GM19397 (cell line): ENCODE results near the gene PLAC9.

Source experiments
- ATAC-seq: cut with Tn5 transposase; IDR thresholded peaks from one replicate; pipeline ENCODE4 v1.9.1; 2021; ENCODE audit warnings: mild to moderate bottlenecking, moderate library complexity; ENCODE audit not compliant: unreplicated experiment

PLAC9 gene

DNA sequence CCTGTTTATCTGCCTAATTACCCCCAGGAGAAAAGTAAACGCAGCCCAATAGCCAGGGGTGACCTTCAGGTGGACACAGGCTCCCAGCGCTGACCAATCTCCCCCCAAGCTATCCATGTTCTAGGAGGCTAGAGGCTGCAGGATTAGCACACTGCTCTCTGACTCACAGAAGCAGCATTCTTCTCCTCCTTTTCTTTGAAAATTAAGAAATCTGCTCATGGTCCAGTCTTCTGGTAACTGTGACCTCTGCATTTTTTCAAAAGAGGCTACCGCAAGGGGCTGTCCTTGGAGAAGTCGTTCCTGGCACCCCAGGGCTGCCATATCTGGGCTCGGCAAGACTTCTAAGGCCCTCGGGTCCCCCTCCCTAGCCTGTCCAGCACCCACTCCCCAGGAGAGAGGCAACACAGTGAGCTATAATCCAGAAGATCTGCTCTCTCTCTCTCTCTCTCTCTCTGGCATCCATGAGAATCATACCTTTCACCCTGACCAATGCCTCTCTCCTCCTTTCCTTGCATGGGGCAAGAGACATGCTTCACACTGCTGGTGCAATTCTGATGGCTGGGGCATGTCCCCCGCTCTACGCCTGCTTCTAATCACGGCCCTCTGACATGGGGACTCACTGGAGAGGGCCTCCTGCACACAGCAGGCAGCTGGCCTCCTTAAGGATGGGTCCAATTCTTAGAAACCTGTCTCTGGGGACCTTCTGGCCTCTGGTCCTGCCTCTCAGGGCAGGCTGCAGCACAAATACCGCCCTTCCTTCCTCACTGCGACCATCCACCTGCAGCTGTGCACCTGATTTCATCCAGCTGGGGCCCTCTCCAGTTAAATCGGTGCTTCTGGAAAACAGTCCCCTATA, 45.5 kb downstream of the PLAC9 start:
- ATAC-seq, result no peak

DNA sequence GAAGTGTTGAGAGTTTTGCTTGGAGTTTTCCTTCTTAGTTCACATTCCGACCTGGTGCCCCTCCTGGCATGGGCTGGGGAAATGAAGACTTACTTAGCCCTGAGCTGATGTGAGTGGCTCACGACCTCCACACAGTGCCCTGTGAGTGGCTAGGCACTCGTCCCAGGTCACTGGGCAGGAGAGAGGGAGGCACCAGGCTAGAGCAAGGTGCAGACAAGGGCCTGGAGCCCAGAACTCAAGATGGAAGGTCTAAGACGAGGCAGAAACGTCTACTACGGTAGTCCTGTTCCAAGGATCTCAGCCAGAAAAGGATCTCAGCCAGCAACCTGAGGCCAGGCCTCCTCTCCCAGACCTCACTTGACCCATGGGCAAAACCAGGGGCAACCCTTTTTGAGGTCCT, 50.5 kb downstream of the PLAC9 start:
- ATAC-seq, result no peak

DNA sequence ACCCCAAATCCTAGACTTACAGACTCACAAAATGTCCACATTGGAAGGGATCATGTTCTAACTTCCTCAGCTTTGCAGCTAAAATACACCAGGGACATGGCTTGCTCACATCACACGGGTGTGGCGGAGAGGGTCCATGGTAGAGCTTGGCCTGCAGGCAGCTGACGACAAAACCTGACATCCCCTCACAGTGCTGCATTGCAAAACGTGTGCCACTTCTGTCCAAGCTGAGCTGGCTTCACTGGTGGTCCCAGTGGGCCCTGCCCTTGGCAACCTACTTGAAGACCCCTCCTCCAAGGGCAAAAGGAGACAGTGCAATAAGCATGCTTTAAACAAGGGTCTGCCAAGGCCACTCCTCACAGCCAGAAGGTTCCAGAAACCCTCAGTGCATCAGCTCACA, 50.9 kb downstream of the PLAC9 start:
- ATAC-seq, result no peak

DNA sequence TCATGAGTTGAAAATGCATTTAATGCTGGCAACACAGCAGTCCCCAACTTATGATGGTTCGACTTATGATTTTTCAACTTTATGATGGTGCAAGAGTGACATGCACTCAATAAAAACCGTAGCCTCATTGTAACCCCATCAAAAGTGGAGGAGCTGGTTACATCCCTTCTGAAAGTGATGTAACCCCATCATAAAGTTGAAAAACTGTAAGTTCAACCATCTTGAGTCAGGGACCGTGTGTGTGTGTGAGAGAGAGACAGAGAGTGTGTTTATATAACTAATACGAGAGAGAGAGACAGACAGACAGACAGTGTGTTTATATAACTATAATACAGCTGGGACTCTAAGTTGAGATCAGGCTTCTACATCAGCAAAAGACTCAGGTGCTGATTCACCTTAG, 51.8 kb downstream of the PLAC9 start:
- no peak for ATAC-seq

DNA sequence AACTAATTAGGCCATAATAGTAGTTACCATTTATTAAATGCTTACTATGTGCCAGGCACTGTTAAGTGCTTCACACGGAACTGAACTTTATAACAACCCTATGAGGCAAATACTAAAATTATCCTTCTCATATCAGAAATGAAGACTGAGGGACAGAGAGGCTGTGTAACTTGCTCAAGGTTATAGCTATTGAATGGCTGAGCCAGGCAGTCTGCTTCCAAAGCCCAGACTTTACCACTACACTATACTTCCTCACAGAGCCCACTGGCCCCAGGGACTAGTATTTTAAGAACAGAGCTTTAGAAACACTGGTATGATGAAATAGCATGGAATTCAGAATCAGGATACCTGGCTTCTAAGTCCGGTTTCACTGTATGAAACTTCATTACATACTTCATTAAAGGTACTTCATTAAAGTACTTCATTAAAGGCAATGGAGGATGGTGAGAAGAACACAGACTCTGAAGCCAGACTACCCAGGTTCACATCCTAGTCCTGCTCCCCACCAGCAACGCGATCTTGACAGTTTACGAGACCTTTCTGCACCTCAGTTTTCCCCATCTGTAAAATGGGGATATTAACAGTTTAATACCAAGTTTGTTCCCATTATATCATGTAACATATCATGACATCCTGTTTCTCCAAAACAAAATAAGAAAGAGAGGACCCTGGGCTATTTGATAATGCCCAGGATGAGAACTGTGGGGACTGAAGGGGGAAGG, 53.2 kb downstream of the PLAC9 start:
- ATAC-seq, result no peak

DNA sequence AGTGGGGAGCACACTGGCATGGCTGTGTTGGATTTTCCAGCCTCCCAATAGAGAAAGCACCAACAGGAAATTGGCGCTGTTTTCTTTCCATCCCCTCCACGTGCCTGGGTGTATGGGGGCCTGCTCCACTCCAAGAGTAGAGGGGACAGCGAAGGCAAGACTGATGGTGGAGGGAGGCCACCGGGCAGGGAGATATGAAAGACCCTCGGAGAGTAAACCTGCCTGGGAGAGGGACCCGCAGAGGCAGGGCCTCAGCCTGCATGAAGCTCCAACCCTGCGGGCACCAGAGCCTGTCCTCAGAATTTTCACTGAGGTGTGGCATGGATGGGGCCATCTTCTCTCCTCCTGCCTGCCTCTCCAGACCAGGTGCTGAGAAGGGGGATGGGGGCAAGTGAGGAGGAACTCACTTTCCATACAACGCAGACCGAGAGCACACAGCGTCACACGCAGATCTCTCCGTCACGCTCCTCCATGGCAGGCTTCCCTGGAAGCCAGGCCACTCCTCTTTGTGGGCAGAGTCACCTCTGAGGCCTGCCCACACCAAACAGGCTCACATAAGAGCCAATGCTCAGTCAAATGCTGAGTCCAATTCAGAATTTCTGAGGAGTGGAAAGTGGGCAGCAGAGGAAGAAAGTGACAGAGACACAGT, 54.0 kb downstream of the PLAC9 start:
- ATAC-seq, result no peak

DNA sequence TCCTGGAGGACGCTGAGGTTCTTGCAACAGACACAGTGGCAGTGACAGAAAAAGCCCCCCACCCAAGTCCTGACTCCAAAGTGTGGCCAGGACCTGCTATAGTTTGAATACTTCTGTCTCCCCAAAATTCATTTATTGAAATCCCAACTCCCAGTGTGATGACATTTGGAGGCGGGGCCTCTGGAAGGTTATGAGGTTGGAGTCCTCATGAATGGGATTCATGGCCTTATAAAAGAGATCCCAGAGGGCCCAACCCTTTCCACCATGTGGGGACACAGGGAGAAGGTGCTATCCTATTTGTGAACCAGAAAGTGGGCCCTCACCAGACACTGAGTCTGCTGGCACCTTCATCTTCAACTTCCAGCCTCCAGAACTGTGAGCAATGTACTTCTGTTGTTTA, 54.5 kb downstream of the PLAC9 start:
- ATAC-seq, result no peak

DNA sequence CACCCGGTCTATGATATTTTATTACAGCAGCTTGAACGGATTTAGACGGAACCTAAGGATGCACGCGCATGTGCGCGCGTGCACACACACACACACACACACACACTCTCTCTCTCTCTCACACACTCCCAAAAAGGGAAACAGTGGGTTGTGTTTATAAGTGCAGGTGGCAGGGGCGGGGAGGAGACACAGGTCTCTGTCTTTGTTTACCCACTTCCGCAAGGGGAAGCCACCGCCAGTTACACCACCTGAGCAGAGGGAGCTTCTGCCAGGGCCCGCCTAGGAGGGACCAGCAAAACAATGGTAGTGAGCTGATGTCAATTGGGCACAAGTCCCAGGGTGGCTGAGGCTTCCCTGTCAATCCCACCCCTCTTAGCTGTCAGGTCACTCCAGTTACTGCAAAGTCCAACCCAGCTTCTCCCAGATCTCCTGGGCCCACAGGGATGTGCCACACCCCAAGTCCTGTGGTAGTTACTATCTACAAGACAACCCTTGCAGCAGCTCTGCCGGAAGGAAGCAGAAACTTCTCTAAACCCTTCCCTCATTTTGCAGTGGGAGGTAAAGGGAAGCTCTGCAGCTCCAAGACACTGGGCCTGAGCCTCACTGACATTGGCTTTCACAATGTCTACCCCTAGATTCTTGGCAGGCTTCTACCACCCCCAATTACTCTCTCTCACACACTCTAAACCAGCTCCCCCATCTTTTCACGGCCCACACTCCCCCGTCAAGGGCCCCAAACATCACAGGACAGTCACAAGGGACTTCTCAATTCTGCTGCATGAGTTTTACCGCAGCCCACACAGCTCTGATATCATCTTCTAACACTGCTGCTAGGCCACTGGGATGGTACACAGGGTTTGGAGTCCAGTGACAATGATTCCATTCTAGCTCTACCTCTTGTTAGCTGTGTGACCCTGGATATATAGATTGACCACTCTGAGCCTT, 55.2 kb downstream of the PLAC9 start:
- ATAC-seq, result peak; percentile 91

DNA sequence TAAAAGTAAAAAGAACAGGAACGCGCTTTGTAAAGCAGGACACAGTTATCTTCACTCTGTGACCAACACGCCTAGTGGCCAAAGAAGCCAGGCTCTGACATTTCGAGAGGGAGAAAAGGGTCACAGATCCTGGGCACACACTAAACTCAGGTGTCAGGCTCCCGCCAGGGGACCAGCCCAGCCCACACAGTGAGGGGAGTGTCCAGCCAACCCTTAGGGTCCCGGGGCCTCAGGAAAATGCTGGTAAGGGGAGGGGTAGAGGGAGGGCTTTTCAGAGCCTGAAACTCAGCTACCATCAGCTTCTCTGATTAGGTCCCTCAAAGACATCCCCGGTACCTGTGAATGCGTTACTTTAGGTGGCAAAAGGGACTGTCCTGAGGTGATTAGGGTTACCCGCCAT, 56.2 kb downstream of the PLAC9 start:
- ATAC-seq, result no peak

DNA sequence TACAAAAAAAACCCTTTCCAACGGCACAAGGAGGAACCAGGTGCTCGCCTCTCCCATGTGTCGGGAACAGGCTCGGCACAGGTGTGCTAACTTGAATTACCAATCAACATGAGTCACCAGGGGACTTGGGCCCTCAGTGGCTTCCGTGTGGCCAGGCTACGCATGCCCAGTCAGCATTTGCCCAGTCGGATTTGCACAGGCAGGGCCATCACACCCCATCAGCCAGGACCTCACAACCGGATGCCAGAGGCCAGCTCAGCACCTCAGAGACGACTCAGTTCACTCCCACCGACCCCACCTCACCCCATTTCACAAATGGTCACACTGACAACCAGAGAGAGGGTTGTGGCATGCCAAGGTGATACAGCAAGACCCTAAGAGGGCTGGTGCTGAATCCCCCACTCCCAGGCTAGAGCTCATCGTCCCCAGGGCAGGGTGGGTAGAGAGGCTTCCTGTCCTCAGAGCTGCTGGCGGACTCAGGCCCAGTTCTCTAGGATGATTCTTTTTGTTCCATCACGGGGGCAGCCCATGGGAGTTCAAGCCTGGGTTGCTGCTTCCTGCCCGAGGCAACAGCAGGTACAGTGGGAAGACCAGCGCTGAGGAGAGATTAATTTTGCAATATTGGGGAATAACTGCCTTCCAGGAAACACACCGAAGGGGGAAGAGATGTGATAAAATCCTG, 59.2 kb downstream of the PLAC9 start:
- ATAC-seq, result no peak

DNA sequence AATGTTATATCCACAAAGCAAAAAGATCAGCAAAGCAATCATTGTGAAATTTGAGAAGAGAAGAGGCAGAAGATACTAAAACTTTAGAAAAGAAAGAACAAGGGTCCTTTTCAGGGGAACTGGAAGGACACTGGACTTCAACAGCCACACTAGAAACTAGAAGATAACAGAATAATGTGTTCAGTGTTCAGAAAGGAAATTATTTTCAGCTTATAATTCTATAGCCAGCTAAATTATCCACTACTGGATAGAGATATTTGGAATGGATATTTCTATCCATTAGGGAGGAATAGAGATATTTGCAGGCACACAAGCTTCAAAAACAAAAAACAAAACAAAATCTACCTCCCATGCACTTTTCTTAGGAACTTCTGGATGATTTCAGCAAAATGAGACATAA, 60.0 kb downstream of the PLAC9 start:
- ATAC-seq, result no peak

DNA sequence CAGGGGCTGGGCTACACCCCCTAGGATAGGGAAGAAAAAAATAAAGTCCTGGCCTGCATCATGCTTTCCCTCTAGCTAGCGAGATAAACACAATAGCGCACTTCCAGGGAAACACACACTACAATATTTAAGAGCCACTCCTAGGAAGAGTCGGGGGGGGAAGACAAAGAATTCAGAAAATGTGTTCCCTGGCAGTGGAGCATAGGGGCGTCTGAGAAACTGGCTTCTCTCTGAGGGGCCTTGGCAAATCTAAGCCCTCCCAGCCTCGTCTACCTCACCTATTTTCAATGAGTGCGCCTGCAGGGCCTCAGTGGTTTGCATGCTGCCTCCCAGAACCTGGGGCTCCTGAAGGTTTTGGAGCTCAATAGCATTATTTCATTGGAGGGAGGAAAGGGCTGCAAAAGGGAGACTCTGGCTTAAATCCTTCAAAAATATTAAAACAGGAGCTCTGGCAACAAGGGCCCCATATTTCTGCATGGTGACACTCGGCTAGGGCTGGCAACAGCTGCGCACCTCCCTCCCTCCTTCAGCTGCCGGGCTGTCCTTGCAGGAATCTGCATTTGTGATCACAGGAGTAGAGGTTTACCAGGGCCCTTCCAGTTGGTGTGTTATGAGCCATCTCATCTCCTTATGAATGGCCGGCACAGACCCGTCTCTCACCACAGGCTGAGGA, 62.0 kb downstream of the PLAC9 start:
- ATAC-seq, result no peak
